Pons (tissue), 1 donor: ENCODE results near the gene KYNU.
"Not testable (repeated sequence)": the region's sequence is repeated elsewhere in the genome, so short reads cannot be mapped to it uniquely, and the experiment has no call there.

Experiments used
- DNase-seq: peaks from one replicate; pipeline ENCODE4 v3.0.0-alpha.2; 2016; ENCODE audit warnings: low spot score

KYNU gene

DNA sequence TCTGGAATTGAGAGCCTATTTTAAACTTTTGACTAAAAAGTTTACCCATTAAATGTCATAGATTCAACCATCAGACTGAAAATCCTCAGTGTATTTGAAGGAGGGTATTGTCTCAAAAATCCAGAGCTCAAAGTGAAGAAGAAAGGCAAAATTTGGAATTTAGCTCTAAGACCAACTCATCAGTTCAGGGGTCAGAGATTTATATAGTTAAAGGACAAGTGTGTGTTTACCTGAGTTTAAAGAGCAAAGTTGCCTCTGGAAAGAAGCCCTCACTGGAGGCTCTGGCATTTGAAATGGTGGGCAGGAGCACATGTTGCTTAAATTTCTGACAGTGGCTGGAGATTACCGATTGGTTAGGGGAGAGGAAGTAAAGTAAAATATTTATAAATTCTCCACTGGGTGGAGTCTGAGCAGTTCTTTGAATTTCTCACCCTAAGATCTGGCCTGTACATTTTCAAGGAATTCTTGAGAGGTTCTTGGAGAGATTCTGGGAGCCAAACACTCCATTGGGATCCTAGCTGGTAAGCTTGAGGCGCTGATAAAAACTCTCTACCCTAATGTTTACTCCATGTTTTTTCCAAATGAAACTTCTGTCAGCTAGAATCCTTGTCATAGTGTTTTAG lies at the start of gene KYNU:
Gene KYNU, plus strand, starts transcription at position 449 of the 623 bp plus-strand sequence. CDS start 7,704 bp downstream, outside the sequence.
- DNase-seq: peak; percentile 38

GRCh38 chr2:142834021-142834420 lies 43.4 kb upstream of the KYNU start:
- DNase-seq: no peak

GRCh38 chr2:142840436-142840835 lies 37.0 kb upstream of the KYNU start:
- no peak for DNase-seq

DNA sequence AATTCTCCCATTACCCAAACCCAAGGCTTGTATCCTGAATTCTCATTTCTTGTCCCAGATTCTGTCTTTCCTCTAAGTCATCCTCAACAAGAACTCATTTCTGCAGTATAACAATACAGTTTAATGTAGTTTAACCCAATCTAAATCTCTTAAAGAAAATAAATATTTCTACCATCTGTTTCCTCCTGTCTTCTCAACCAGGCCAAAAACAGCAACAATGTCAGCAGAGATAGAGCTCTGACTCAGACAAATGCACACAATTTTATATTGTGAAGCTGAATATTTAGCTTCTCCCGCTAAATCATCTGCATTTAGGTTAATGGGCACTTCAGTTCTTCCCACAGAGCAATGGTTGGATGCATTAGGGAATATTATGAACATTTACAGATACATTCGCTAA lies 35.7 kb upstream of the KYNU start:
- DNase-seq: no peak

DNA sequence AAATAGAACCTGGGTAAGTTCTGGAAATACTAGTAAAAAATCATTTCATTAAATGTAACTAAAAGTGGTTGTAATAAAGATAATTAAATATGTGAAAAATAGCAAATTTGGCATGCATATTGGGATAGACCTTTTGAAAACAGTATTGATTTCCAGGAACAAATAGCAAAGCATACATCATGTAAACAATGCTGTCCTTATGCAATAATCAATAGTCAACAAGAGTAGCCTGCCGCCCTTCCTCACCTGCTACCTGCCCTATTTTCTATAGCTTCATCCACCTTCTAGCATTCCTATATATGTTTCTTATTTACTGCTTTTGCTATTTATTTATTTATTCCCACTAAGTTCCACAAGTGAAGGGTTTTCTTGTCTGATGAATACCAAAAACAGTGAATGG lies 35.1 kb upstream of the KYNU start:
- no peak for DNase-seq

DNA sequence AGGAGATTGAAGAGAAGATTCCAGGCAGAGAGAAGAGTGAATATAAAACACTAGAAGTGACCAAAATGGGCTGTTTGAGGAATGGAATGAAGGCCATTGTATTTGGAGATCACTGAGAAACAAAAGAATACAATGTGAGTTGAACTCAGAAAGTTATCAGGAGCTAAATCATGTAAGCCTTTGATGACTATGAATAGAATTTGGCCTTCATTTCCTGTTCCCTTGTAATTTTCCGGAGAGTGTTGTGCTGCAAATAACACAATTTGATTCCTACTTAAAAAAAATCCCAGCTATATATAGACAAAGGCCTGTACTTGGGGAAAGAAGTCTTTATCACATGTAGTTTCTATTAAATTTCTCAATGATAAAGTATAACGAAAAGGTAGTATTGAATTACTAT lies 33.7 kb upstream of the KYNU start:
- no peak for DNase-seq

GRCh38 chr2:142848023-142848606 lies 29.3 kb upstream of the KYNU start:
- DNase-seq: no peak

DNA sequence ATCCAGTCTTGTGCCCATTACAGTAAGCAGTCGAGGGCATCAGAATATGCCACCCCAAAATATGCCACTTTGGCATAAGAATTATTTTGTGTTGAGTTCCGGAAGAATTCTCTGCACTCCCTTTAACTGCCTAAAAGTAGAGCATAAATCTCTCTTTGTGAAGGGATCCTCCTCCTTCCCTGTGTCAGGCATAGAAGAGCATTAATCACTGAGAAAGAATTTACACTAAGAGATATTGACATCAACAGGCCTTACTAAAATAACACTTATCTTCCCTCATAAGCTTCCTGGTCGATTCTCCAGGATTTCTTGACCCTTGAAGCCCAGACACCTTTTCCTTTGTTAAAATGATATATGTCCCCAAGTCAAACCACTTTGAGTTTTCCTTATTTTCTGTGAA lies 27.6 kb upstream of the KYNU start:
- DNase-seq: no peak

DNA sequence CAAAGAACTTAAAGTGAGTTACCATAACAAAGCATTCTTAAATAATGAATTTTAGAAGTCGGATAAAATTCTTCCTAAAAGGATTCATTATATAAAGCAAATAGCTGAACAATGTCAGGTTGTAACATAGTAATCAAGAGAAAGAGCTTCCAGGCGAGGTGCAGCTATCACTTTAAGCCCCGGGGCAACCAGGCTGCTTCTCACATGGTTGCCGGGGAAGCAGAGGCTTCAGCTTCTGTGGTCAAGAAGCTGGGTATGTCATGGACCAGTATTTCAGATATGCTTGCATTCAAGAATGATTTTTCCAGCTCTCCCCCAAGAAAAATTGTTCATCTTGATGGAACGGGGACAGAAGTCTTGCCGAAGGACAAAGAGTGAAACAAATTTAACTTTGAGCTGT lies 23.6 kb upstream of the KYNU start:
- no peak for DNase-seq

- DNase-seq: no peak
Measured at GRCh38 chr2:142857256-142858164, 20.0 kb upstream of the KYNU start.

GRCh38 chr2:142858961-142859360 lies 18.5 kb upstream of the KYNU start:
- no peak for DNase-seq

DNA sequence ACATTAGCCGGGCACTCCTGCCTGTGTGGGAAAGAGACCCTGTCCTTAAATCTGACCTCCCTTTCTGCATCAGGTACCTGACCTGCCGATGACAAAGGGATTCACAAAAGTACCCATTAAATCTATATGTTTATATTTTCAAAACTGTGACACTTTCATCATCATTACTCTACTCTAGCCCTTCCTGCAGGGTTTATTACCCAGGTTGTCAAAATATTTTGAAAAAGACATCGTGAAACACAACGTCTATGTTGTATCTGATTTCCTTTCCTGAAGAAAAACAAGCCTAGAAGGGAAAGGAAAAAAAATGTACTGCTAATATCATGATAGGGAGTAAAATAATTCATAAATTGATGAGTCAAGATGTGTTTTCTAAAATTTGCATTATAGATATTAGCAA lies 15.2 kb upstream of the KYNU start:
- no peak for DNase-seq

- DNase-seq: no peak
Measured at GRCh38 chr2:142862847-142863246, 14.6 kb upstream of the KYNU start.

DNA sequence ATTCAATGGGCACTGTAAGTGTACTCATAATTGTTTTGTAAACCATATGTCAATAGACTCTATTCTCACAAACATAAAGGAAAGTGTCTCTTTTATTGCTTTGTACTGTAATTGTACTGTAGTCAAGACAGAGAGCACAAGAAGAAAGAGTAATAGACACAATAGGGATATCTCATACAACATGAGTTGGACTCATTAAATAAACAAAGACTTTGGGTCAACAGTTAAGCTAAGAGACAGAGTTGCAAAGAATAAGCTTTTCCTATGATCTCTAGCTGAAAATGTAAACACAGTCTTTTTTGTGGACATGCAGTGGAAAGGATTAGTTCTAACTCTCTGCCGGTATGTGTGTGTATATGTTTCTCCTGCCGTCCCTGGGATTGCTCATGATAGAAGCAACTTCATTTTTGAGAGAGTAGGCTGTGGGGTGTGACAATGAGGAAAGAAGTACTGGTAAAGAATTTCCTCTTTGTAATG lies 13.9 kb upstream of the KYNU start:
- no peak for DNase-seq

DNA sequence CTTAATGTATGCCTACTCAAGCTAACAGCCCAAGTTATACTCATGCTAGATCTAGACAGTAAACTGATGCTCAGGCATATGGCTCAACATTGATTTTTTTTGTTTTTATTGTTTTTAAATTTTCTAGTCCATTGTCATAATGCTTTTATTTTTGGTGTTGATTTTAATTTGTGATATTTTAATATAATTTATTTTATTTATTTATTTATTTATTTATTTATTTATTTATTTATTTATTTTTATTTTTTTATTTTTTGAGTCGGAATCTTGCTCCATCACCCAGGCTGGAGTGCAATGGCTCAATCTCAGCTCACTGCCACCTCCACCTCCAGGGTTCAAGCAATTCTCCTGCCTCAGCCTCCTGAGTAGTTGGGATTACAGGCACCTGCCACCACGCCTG lies 12.9 kb upstream of the KYNU start:
- not testable (repeated sequence) for DNase-seq

DNA sequence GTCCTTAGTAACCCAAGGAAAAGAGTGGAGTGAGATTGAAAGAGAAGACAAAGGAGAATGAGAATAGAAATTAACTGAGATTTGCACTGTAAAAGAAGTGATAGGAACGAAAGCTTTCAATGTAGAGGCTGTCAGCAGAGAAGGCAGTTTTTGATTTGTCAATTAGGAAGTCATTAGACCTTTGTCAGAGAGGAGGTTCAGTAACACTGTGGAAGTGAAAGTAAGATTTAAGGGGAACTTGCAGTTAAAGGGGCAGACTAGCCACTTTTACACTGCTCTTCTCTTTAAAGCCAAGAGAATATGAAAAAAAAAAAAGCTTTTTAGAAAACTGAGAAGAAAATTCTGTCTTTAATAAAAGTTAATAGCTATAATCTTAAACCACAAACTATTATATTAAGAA lies 11.5 kb upstream of the KYNU start:
- peak; percentile 65 for DNase-seq

DNA sequence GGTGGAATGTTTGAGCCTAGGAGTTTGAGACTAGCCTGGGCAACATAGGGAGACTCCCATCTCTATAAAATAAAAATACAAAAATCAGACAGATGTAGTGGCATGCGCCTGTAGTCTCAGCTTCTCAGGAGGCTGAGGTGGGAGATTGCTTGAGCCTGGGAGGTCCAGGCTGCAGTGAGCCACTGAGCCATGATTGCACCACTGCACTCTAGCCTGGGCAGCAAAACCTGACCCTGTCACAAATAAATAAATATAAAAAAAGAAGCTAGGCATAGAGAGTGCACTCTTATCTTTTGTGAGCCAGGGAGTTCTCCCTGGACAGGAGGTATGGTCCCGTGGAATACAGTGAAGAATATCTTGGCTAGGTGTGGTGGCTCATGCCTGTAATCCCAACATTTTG lies 11.0 kb upstream of the KYNU start:
- DNase-seq: no peak

- no peak for DNase-seq
Measured at GRCh38 chr2:142867136-142867535, 10.3 kb upstream of the KYNU start.

- no peak for DNase-seq
Measured at GRCh38 chr2:142868229-142868762, 9.2 kb upstream of the KYNU start.

DNA sequence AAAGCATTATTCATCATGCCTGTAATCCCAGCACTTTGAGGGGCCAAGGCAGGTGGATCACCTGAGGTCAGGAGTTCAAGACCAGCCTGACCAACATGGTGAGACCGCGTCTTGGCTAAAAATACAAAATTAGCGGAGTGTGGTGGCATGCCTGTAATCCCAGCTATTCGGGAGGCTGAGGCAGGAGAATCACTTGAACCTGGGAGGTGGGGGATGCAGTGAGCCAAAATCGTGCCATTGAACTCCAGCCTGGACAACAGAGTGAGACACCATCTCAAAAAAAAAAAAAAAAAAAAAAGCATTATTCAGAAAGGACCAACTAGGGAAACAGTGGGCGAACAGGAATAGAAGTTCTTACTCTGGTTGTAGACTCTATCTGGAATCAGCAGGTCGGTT lies 8.4 kb upstream of the KYNU start:
- not testable (repeated sequence) for DNase-seq

GRCh38 chr2:142869461-142870106 lies 7.9 kb upstream of the KYNU start:
- DNase-seq: no peak

DNA sequence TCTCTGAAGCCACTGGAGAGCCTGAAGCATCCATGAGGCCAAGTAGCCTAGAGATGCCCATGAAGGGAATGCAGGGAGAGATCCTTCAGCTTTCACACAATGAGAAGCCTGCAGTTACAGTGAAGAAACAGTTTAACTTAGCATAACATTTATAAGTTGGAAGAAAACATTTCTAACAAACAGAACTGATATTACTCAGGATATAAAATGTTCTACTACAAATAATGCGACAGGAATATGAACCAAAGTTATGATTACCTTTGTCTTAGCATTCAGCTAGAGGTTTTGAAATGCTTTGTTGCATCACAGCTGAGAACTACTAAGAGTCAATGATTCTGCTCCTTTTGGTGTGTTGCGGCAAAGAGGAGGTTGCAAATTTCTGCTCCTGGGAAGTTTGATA lies 6.9 kb upstream of the KYNU start:
- DNase-seq: no peak
